ENCODE data around the gene ASTN1. TPM values are rescaled to one million over a fixed set of nuclear protein-coding genes. Genes with fewer than 3 reads are reported as not detected.

The ASTN1 gene
- total and polyA plus RNA-seq, 5 experiments from 2014 or later = not detected

GRCh38 chr1:177124577-177125278, 39.8 kb downstream of the ASTN1 start:
- no peak for DNase-seq
- peaks cover 0 to 13% (median 2%) of the 10 kb centered on the region in 5 donors for H3K27me3 Mint-ChIP-seq
- H3K4me3 Mint-ChIP-seq = no peak overlapping the region
- peaks cover 0 to 10% (median 2%) of the 10 kb centered on the region in 9 donors for H3K9me3 Mint-ChIP-seq
- H3K4me1 Mint-ChIP-seq = peaks cover 0 to 4% (median 0%) of the 10 kb centered on the region in 4 donors
- peaks cover 0 to 4% (median 0%) of the 10 kb centered on the region in 3 donors for H3K36me3 Mint-ChIP-seq
- no peak for ATAC-seq
- no peak overlapping the region for H3K27ac Mint-ChIP-seq
- POLR2A ChIA-PET = no interaction called here

GRCh38 chr1:177122461-177123251, 41.9 kb downstream of the ASTN1 start:
- H3K27me3 Mint-ChIP-seq = peaks cover 0 to 10% (median 3%) of the 10 kb centered on the region in 5 donors
- POLR2A ChIA-PET = no interaction called here
- DNase-seq = no peak
- H3K27ac Mint-ChIP-seq = no peak overlapping the region
- peaks cover 0 to 4% (median 0%) of the 10 kb centered on the region in 4 donors for H3K4me1 Mint-ChIP-seq
- no peak for ATAC-seq
- H3K4me3 Mint-ChIP-seq = no peak overlapping the region
- peaks cover 0 to 3% (median 0%) of the 10 kb centered on the region in 9 donors for H3K9me3 Mint-ChIP-seq
- H3K36me3 Mint-ChIP-seq = no peaks in the 10 kb centered on the region

GRCh38 chr1:177119311-177119710, 45.2 kb downstream of the ASTN1 start:
- POLR2A ChIA-PET = no interaction called here
- H3K27me3 Mint-ChIP-seq = peaks cover 0 to 8% (median 3%) of the 10 kb centered on the region in 5 donors
- H3K27ac Mint-ChIP-seq = no peak overlapping the region

GRCh38 chr1:177118901-177119300, 45.6 kb downstream of the ASTN1 start:
- no peak for ATAC-seq
- POLR2A ChIA-PET = no interaction called here
- no peak overlapping the region for H3K27ac Mint-ChIP-seq

More at GRCh38 chr1:177119311-177119710, 45.2 kb downstream of the ASTN1 start:
- ATAC-seq (no peak), DNase-seq (no peak)
- no peaks in the 10 kb centered on the region for H3K36me3 Mint-ChIP-seq
- peaks cover 0 to 4% (median 0%) of the 10 kb centered on the region in 4 donors for H3K4me1 Mint-ChIP-seq
- H3K9me3 Mint-ChIP-seq = peaks cover 0 to 4% (median 0%) of the 10 kb centered on the region in 9 donors
- H3K4me3 Mint-ChIP-seq = no peak overlapping the region

GRCh38 chr1:177116941-177117340, 47.6 kb downstream of the ASTN1 start:
- ATAC-seq (no peak), DNase-seq (no peak)
- Mint-ChIP-seq H3K4me1 (no peaks in the 10 kb centered on the region), H3K27ac (no peak overlapping the region), H3K4me3 (no peak overlapping the region), H3K36me3 (no peaks in the 10 kb centered on the region), H3K9me3 (peaks cover 0 to 4% (median 0%) of the 10 kb centered on the region in 9 donors), H3K27me3 (peaks cover 0 to 16% (median 6%) of the 10 kb centered on the region in 5 donors)
- POLR2A ChIA-PET = no interaction called here

More at GRCh38 chr1:177118901-177119300, 45.6 kb downstream of the ASTN1 start:
- H3K27me3 Mint-ChIP-seq = peaks cover 0 to 7% (median 3%) of the 10 kb centered on the region in 5 donors
- no peak for DNase-seq
- peaks cover 0 to 4% (median 0%) of the 10 kb centered on the region in 4 donors for H3K4me1 Mint-ChIP-seq
- H3K36me3 Mint-ChIP-seq = no peaks in the 10 kb centered on the region
- peaks cover 0 to 4% (median 0%) of the 10 kb centered on the region in 9 donors for H3K9me3 Mint-ChIP-seq
- H3K4me3 Mint-ChIP-seq = no peak overlapping the region

GRCh38 chr1:177106614-177107365, 57.7 kb downstream of the ASTN1 start:
- Mint-ChIP-seq H3K27me3 (peaks cover 0 to 3% (median 0%) of the 10 kb centered on the region in 5 donors), H3K36me3 (no peaks in the 10 kb centered on the region), H3K4me1 (peaks cover 0 to 2% (median 0%) of the 10 kb centered on the region in 4 donors), H3K9me3 (peaks cover 0 to 6% (median 2%) of the 10 kb centered on the region in 9 donors), H3K27ac (no peak overlapping the region), H3K4me3 (no peak overlapping the region)
- ATAC-seq (no peak), DNase-seq (no peak)
- POLR2A ChIA-PET = no interaction called here

GRCh38 chr1:177106196-177106595, 58.3 kb downstream of the ASTN1 start:
- ATAC-seq (no peak), DNase-seq (no peak)
- H3K36me3 Mint-ChIP-seq = no peaks in the 10 kb centered on the region
- peaks cover 0 to 3% (median 0%) of the 10 kb centered on the region in 5 donors for H3K27me3 Mint-ChIP-seq
- no peak overlapping the region for H3K27ac Mint-ChIP-seq
- peaks cover 0 to 2% (median 0%) of the 10 kb centered on the region in 4 donors for H3K4me1 Mint-ChIP-seq
- no peak overlapping the region for H3K4me3 Mint-ChIP-seq
- POLR2A ChIA-PET = no interaction called here
- H3K9me3 Mint-ChIP-seq = peaks cover 0 to 6% (median 2%) of the 10 kb centered on the region in 9 donors

GRCh38 chr1:177103005-177103852, 61.3 kb downstream of the ASTN1 start:
- Mint-ChIP-seq H3K27ac (no peak overlapping the region), H3K27me3 (peaks cover 0 to 4% (median 0%) of the 10 kb centered on the region in 5 donors), H3K9me3 (peaks cover 0 to 4% (median 2%) of the 10 kb centered on the region in 9 donors), H3K36me3 (no peaks in the 10 kb centered on the region), H3K4me1 (peaks cover 0 to 2% (median 0%) of the 10 kb centered on the region in 4 donors), H3K4me3 (no peak overlapping the region)
- ATAC-seq = no peak
- DNase-seq = no peak
- POLR2A ChIA-PET = no interaction called here

- no peak overlapping the region for H3K4me3 Mint-ChIP-seq
- no peak for ATAC-seq
- DNase-seq = no peak
- peaks cover 0 to 14% (median 6%) of the 10 kb centered on the region in 9 donors for H3K9me3 Mint-ChIP-seq
- peaks cover 0 to 9% (median 0%) of the 10 kb centered on the region in 5 donors for H3K27me3 Mint-ChIP-seq
- no peaks in the 10 kb centered on the region for H3K4me1 Mint-ChIP-seq
- H3K36me3 Mint-ChIP-seq = no peaks in the 10 kb centered on the region
- H3K27ac Mint-ChIP-seq = no peak overlapping the region
- POLR2A ChIA-PET = no interaction called here
Measured at GRCh38 chr1:177092001-177092400, 72.5 kb downstream of the ASTN1 start.

GRCh38 chr1:177091040-177091439, 73.5 kb downstream of the ASTN1 start:
- ATAC-seq (no peak), DNase-seq (no peak)
- Mint-ChIP-seq H3K27ac (no peak overlapping the region), H3K4me1 (no peaks in the 10 kb centered on the region), H3K36me3 (no peaks in the 10 kb centered on the region), H3K9me3 (peaks cover 0 to 14% (median 6%) of the 10 kb centered on the region in 9 donors), H3K27me3 (peaks cover 0 to 5% (median 0%) of the 10 kb centered on the region in 5 donors), H3K4me3 (no peak overlapping the region)
- POLR2A ChIA-PET = no interaction called here

- peaks cover 0 to 4% (median 0%) of the 10 kb centered on the region in 5 donors for H3K27me3 Mint-ChIP-seq
- no peaks in the 10 kb centered on the region for H3K4me1 Mint-ChIP-seq
- POLR2A ChIA-PET = no interaction called here
- ATAC-seq (no peak), DNase-seq (no peak)
- H3K4me3 Mint-ChIP-seq = no peak overlapping the region
- H3K27ac Mint-ChIP-seq = no peak overlapping the region
- no peaks in the 10 kb centered on the region for H3K36me3 Mint-ChIP-seq
- peaks cover 0 to 14% (median 3%) of the 10 kb centered on the region in 9 donors for H3K9me3 Mint-ChIP-seq
Measured at GRCh38 chr1:177088966-177089365, 75.5 kb downstream of the ASTN1 start.

All from naive thymus-derived CD8-positive, alpha-beta T cell (primary cell).